ENCODE data around the gene CTDSPL.

The CTDSPL gene

DNA sequence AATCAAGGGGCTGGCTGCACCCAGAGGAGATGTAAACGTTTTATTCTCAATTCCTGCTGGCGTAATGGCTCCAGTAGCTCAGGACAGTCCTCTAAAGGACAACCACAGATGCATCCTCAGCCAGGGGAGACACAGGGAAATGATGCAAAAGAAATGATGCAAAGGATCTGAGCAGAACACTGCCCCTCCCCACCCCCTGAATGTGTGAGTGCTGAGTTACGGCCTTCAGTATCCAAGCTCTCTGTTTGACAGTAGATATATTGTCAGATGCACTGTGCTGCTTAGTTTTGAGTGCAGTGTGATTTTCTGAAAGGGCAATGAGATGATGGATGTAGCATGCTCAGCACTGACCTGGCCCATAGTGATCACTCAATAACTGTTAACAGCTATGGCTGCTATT lies 41.4 kb upstream of the CTDSPL start:
- TF ChIP-seq, protein P1, sequence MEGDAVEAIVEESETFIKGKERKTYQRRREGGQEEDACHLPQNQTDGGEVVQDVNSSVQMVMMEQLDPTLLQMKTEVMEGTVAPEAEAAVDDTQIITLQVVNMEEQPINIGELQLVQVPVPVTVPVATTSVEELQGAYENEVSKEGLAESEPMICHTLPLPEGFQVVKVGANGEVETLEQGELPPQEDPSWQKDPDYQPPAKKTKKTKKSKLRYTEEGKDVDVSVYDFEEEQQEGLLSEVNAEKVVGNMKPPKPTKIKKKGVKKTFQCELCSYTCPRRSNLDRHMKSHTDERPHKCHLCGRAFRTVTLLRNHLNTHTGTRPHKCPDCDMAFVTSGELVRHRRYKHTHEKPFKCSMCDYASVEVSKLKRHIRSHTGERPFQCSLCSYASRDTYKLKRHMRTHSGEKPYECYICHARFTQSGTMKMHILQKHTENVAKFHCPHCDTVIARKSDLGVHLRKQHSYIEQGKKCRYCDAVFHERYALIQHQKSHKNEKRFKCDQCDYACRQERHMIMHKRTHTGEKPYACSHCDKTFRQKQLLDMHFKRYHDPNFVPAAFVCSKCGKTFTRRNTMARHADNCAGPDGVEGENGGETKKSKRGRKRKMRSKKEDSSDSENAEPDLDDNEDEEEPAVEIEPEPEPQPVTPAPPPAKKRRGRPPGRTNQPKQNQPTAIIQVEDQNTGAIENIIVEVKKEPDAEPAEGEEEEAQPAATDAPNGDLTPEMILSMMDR (IDR thresholded peaks at IDR 0.05; ENCODE audit: borderline replicate concordance, extremely low read depth, low read length, poor library complexity, severe bottlenecking), result no peak
- TF ChIP-seq EZH2 (IDR thresholded peaks at IDR 0.05; ENCODE audit: borderline replicate concordance, low read depth, low read length, severe bottlenecking), result no peak
- H3K9me3 ChIP-seq (ENCODE audit: insufficient read depth, low read length, severe bottlenecking), result no peaks in the 10 kb centered on the region
- no peaks in the 10 kb centered on the region for H3K36me3 ChIP-seq (ENCODE audit: insufficient read depth, low read length)
- H3K4me2 ChIP-seq (ENCODE audit: insufficient read depth, low read length), result no peak overlapping the region
- no peaks in the 10 kb centered on the region for H3K4me1 ChIP-seq (ENCODE audit: insufficient read depth, low read length)
- H3K27ac ChIP-seq (ENCODE audit: low read length), result no peak overlapping the region
- H4K20me1 ChIP-seq (ENCODE audit: insufficient read depth, low read length), result no peaks in the 10 kb centered on the region
- no peak overlapping the region for H3K4me3 ChIP-seq (ENCODE audit: low read depth in 1 of 2, low read length in 2 of 2)
- no peaks in the 10 kb centered on the region for H3K27me3 ChIP-seq (ENCODE audit: insufficient read depth, low read length, poor library complexity)
- H3K9ac ChIP-seq (ENCODE audit: low read depth, low read length), result no peak overlapping the region
- DNase-seq (no peak), ATAC-seq (ENCODE audit: insufficient read depth, low read depth) (no peak)
- no peak overlapping the region for H2AFZ ChIP-seq (ENCODE audit: low read depth, low read length)
- no peaks in the 10 kb centered on the region for H3K79me2 ChIP-seq (ENCODE audit: insufficient read depth, low read length)

DNA sequence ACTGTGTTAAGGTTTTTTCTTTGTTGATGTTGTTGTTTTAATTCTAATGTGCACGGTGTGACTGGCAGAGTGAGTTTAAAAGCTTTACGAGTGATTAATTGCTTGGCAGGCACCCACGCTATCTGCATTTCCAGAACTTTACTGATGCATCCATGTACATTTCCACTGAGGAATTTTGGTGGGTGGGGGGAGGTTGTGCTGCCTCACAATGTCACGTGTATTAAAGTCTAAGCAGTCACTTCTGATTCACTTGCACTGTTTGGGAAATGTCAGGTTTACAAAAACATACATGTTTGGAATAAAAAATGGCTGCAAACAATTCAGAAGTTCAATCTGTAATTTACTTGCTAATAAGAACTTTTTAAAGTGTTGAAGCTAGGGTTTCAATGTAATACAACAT lies 38.5 kb upstream of the CTDSPL start:
- no peak overlapping the region for H3K9ac ChIP-seq (ENCODE audit: low read depth, low read length)
- TF ChIP-seq, protein P1 (IDR thresholded peaks at IDR 0.05; ENCODE audit: borderline replicate concordance, extremely low read depth, low read length, poor library complexity, severe bottlenecking), result no peak
- TF ChIP-seq EZH2 (IDR thresholded peaks at IDR 0.05; ENCODE audit: borderline replicate concordance, low read depth, low read length, severe bottlenecking), result no peak
- no peaks in the 10 kb centered on the region for H3K9me3 ChIP-seq (ENCODE audit: insufficient read depth, low read length, severe bottlenecking)
- H3K4me3 ChIP-seq (ENCODE audit: low read depth in 1 of 2, low read length in 2 of 2), result no peak overlapping the region
- H4K20me1 ChIP-seq (ENCODE audit: insufficient read depth, low read length), result no peaks in the 10 kb centered on the region
- no peaks in the 10 kb centered on the region for H3K4me1 ChIP-seq (ENCODE audit: insufficient read depth, low read length)
- no peaks in the 10 kb centered on the region for H3K36me3 ChIP-seq (ENCODE audit: insufficient read depth, low read length)
- DNase-seq (no peak), ATAC-seq (ENCODE audit: insufficient read depth, low read depth) (no peak)
- H3K27ac ChIP-seq (ENCODE audit: low read length), result no peak overlapping the region
- no peaks in the 10 kb centered on the region for H3K27me3 ChIP-seq (ENCODE audit: insufficient read depth, low read length, poor library complexity)
- H3K79me2 ChIP-seq (ENCODE audit: insufficient read depth, low read length), result no peaks in the 10 kb centered on the region
- H3K4me2 ChIP-seq (ENCODE audit: insufficient read depth, low read length), result no peak overlapping the region
- no peak overlapping the region for H2AFZ ChIP-seq (ENCODE audit: low read depth, low read length)

DNA sequence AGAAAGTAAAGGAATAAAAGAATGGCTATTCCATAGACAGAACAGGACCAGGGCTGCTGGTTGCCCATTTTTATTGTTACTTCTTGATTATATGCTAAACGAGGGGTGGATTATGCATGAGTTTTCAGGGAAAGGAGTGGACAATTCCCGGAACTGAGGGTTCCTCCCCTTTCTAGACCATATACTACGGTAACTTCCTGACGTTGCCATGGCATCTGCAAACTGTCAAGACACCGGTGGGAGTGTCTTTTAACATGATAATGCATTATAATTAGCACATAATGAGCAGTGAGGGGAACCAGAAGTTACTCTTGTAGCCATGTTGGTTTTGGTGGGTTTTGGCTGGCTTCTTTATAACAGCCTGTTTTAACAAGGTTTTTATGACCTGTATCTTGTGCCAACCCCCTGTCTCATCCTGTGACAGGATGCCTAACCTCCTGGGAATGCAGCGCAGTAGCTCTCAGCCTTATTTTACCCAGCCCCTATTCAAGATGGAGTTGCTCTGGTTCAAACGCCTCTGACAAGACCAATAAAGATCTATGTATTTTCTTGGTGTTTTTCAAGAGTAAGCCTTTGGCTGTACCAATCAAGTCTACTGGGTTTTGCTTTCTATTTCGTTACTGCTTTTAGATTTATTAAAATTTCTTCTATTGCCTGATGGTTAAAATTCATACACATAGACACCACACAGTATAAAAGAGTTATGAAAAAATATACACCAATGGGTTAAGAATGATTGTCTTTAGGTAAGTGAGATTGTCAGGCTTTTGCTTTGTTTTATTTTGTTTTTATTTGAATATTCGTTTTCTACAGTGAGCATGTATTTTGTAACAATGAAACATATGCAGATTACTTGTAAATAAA lies 37.4 kb upstream of the CTDSPL start:
- no peak for DNase-seq
- no peaks in the 10 kb centered on the region for H3K9me3 ChIP-seq (ENCODE audit: insufficient read depth, low read length, severe bottlenecking)
- H3K9ac ChIP-seq (ENCODE audit: low read depth, low read length), result no peak overlapping the region
- H2AFZ ChIP-seq (ENCODE audit: low read depth, low read length), result no peak overlapping the region
- H3K36me3 ChIP-seq (ENCODE audit: insufficient read depth, low read length), result no peaks in the 10 kb centered on the region
- H3K79me2 ChIP-seq (ENCODE audit: insufficient read depth, low read length), result no peaks in the 10 kb centered on the region
- no peak for ATAC-seq (ENCODE audit: insufficient read depth, low read depth)
- H3K4me3 ChIP-seq (ENCODE audit: low read depth in 1 of 2, low read length in 2 of 2), result no peak overlapping the region
- H4K20me1 ChIP-seq (ENCODE audit: insufficient read depth, low read length), result no peaks in the 10 kb centered on the region
- TF ChIP-seq, protein P1 (IDR thresholded peaks at IDR 0.05; ENCODE audit: borderline replicate concordance, extremely low read depth, low read length, poor library complexity, severe bottlenecking), result no peak
- no peak for TF ChIP-seq EZH2 (IDR thresholded peaks at IDR 0.05; ENCODE audit: borderline replicate concordance, low read depth, low read length, severe bottlenecking)
- H3K4me2 ChIP-seq (ENCODE audit: insufficient read depth, low read length), result no peak overlapping the region
- no peaks in the 10 kb centered on the region for H3K27me3 ChIP-seq (ENCODE audit: insufficient read depth, low read length, poor library complexity)
- H3K27ac ChIP-seq (ENCODE audit: low read length), result no peak overlapping the region
- H3K4me1 ChIP-seq (ENCODE audit: insufficient read depth, low read length), result no peaks in the 10 kb centered on the region
